ENCODE results near the gene CFAP47.

The CFAP47 gene

GRCh38 chrX:36310136-36310535 lies 390.6 kb downstream of the CFAP47 start:
- DNase-seq: no peak

GRCh38 chrX:36314303-36314702 lies 394.8 kb downstream of the CFAP47 start:
- DNase-seq: no peak

GRCh38 chrX:36334572-36334971 lies 415.0 kb downstream of the CFAP47 start:
- no peak for DNase-seq

- DNase-seq: no peak
Observed at GRCh38 chrX:36336751-36337150, 417.2 kb downstream of the CFAP47 start.

GRCh38 chrX:36344301-36344700 lies 424.8 kb downstream of the CFAP47 start:
- no peak for DNase-seq

- no peak for DNase-seq
Observed at GRCh38 chrX:36348509-36348908, 429.0 kb downstream of the CFAP47 start.

GRCh38 chrX:36357855-36358254 lies 438.3 kb downstream of the CFAP47 start:
- no peak for DNase-seq

- DNase-seq: no peak
Observed at GRCh38 chrX:36364262-36364661, 444.7 kb downstream of the CFAP47 start.

GRCh38 chrX:36383495-36383894 lies 464.0 kb downstream of the CFAP47 start:
- no peak for DNase-seq

GRCh38 chrX:36388901-36389300 lies 469.4 kb downstream of the CFAP47 start:
- DNase-seq: no peak

- DNase-seq: no peak
Observed at GRCh38 chrX:36401774-36402173, 482.2 kb downstream of the CFAP47 start.

GRCh38 chrX:36407836-36408235 lies 488.3 kb downstream of the CFAP47 start:
- DNase-seq: no peak

GRCh38 chrX:36414056-36414455 lies 494.5 kb downstream of the CFAP47 start:
- DNase-seq: no peak

GRCh38 chrX:36422368-36422767 lies 502.8 kb downstream of the CFAP47 start:
- no peak for DNase-seq

GRCh38 chrX:36431819-36432218 lies 512.3 kb downstream of the CFAP47 start:
- DNase-seq: no peak

- no peak for DNase-seq
Observed at GRCh38 chrX:36434522-36434921, 515.0 kb downstream of the CFAP47 start.

Measured in 8988T (cell line).